COLO668 (cell line): ENCODE data around the gene KLHL30.
A peak's percentile ranks its signal among the peaks of the same experiment; 100 is the strongest.

ENCODE experiments used
- DNase-seq: peaks from one replicate; lab custom pipeline; 2025; ENCODE audit not compliant: unreplicated experiment; lab: John Stamatoyannopoulos, UW

KLHL30 gene

DNA sequence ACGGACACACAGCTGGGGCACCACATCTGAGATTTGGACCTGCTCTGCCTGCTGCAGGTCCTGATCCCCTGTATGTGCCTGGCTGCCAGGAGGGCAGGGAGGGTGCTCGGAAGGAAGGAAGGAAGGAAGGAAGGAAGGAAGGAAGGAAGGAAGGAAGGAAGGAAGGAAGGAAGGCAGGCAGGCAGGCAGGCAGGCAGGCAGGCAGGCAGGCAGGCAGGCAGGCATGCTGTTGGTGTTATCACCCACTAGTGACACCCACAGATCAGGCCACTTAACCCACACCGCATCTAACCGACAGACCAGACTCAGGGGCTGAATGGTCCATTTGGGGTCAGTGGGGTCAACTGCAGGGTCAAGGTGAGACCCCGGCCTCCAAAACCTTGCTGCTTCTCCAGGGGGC is 5.8 kb downstream of the KLHL30 start:
- no peak for DNase-seq

GRCh38 chr2:238145046-238145445 is 6.6 kb downstream of the KLHL30 start:
- DNase-seq, result no peak

GRCh38 chr2:238145851-238146250 is 7.4 kb downstream of the KLHL30 start:
- no peak for DNase-seq

- no peak for DNase-seq
Observed at GRCh38 chr2:238146884-238147544, 8.5 kb downstream of the KLHL30 start.

- no peak for DNase-seq
Observed at GRCh38 chr2:238148981-238149380, 10.5 kb downstream of the KLHL30 start.

- DNase-seq, result no peak
Observed at GRCh38 chr2:238149841-238150572, 11.5 kb downstream of the KLHL30 start.

GRCh38 chr2:238150686-238151085 is 12.2 kb downstream of the KLHL30 start:
- DNase-seq, result no peak

DNA sequence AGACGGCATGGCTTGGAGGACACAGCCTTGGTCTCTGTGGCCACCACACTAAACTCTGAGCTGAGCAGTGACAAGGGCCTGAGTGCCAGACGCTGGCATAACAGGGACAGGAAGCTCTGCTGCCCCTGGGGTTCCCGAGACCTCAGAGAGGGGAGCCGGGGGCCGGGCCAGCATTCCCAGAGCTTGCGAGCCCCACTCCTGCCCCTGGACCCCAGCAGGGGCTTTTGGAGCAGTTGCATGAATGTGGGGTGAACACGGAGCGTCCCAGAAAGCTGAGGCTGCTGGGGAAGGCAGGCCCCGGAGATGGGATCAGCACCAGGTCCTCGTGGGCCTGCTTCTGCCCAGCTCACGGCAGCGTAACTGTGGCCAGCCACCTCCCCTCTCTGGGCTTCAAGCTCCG is 12.7 kb downstream of the KLHL30 start:
- no peak for DNase-seq

DNA sequence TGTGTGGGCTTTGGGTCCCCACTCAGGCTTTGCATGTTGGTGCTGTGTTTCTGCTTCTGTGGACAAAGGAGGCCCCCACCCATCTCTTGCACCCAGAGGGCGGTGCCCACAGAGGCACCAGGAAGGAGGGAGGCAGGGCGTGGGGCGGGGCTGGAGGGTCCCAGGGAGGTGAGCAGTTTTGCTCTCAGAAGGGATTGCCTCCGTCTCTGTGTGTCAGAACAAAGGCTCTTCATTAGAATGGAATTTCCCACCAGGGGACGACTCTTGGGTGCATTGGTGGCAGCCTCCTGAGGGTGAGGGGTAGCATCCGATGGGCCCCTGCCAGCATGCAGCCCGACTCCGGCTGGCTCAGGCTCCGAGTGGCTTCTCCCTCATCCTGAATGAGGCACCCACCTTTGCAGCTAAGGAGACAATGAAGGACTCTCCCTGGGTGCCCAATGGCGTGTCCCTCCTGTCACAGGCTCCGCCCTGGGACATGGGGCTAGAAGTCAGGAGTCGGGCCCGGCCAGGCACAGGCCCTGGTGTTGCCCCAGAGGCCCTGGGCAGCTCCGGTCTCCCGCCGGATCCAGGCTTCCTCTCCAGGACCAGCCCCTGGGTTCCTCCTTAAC is 13.3 kb downstream of the KLHL30 start:
- DNase-seq, result no peak

DNA sequence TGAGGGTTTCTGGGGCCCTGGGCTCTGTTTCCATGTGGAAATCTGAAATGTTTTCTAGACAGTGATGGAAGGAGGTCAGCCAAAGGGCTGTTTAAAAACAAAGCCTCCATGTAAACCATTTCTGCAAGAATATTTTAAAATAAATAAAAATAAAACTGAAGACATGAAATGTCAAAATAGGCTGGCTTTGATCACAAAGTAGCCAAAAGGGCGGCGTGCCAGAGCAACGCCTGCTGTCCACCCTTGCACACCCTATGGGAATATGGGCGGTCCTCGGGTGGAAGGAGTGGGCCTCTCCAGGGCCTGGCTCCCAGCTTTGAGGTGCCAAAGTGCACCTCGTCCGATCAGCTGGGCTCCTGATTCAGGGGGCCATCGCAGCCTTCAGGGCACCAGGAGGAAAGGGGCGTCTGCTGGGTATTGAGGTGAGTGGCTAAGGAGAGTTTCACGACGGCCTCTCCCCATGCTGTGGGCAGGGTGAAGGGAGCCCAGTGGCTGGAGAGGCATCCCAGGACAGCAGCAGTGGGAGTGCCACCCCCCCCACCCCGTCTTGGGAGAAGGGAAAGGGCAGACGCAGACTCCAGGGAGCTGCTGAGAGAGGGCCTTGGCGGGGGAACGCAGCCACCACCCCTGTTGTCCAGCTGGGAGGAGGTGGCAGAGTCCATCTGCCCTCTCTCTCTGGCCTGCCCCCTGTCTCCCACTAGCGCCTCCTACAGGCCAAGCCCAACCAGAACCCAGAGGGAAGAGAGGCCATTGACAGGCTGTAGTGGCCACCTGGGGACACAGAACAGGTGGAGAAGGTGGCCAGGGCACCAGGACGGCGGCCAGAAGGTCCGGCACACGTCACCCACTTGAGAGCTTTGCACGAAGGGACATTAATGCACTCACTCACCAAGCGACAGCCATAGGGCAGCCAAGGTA is 14.6 kb downstream of the KLHL30 start:
- no peak for DNase-seq

- DNase-seq, result no peak
Observed at GRCh38 chr2:238154570-238154969, 16.1 kb downstream of the KLHL30 start.

- peak; percentile 35 for DNase-seq
Observed at GRCh38 chr2:238155051-238155760, 16.7 kb downstream of the KLHL30 start.

DNA sequence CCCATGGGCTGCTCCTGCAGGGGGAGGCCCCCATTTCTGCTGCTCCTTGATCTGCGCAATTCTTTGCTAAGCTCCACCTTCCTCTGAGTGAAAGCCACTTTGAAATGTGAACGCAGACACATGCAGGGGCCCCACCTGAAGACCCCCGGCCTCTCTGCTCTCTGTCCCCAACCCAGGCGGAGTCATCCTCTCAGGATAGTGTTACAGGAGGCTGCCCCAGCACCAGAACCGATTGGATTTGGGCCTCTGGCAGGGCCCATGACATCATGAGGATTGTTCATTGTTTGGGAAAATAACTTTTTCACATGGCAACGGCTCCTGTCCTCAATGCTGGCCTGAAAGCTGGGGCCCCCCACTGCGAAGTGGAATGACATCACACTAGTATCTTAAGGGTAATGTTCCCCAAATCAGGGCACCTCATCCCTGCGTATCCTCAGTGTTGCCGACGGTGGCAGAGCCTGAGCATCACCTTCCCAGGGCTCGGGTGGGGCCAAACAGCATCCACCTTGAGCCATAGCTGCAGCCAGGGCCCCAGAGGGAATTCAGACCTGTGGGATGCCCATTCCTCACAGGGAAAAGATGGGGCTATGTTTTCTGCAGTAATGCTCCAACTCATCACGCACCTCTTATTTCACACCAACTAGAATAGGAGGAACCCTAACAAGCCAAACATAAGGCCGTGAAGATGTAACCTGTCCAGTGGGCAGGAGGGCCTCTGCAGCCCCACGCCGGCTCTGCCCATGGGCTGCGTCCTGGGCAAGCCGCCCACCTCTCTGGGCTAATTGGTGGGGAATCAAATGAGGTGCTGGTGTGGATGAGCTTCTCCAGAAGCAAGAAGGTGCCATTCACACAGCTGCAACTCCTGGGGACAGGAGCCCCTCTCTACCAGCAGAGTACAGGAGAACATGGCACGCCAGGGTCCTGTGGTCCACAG is 17.6 kb downstream of the KLHL30 start:
- DNase-seq, result no peak

DNA sequence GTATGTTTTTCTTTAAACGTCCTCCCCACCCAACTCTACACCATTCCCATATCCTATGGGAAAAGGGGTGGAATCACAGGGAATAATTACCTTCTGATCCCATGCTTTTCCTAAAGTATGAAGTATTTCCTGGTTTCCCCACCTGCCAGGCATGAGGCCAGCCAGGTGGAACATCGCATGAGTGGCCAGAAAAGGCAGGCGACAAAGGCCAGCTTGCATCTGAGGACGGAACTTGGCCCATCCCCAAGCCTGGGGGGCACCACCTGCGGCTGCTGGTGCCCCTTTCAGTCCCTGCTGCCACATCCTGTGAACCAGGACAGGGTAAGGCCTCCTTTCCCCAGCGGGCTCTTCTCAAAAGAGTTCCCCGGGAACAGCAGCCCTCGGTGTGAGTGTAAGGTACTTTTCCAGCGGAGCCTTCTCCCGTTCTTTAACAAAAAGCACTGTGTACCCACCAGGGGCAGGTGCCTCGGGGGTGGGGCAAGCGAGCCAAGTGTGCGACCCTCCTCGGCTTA is 19.1 kb downstream of the KLHL30 start:
- DNase-seq, result peak; percentile 90

DNA sequence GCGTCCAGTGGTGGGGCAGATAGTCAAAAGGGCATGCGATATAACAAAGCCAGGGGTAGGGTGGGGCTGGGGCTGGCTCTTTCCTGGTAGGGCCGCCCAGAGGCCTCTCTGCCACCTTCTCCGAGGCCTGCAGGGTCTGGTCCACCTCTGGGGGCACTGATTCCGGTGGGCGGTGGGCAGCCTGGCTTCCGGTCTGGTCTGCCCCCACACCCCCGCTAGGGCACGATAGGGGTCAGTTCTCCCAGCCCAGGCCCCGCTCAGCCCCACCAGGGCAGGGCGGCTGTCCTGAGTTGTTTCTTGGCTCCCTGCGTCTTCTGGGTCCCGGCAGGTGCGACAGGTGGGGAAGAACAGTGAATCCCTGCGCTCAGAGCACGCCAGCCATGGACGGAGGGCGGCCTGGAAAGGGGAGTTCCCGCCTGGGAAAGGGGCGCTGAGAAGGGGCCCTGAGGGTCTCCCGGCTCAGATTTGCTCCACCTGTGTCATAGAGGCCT is 19.6 kb downstream of the KLHL30 start:
- DNase-seq, result peak; percentile 78

DNA sequence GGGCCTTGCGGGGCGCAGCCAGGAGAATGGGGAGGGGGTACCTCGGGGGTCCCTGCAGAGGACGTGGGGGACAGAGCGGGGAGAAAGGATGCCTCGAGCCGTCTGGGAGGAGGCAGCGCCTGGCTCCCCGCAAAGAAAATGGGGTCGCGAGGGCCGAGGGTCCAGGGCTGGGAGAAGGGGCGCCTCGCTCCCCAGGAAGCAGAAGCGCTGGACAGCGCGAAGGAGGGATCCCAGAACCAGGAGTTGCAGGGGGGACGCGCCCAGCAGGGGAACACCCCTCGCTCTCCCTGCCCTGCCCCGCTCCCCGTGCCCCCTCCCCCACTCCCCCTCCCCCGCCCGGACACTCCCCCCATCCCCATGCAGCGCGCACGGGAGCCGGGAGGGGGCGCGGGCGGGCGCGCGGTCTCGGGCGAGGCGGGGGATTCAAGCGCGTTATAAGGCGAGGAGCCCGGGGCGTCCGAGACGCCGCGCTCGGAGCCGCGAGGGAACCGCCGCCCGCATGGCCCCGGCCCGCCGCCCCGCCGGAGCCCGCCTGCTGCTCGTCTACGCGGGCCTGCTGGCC is 20.1 kb downstream of the KLHL30 start, which contains the start of gene ERFE:
Gene ERFE (plus strand): TSS at position 462 of the 562 bp plus-strand sequence. CDS start 38 bp downstream, at position 500.
- peak; percentile 83 for DNase-seq

- peak; percentile 60 for DNase-seq
Observed at GRCh38 chr2:238159071-238159539, 20.6 kb downstream of the KLHL30 start.

DNA sequence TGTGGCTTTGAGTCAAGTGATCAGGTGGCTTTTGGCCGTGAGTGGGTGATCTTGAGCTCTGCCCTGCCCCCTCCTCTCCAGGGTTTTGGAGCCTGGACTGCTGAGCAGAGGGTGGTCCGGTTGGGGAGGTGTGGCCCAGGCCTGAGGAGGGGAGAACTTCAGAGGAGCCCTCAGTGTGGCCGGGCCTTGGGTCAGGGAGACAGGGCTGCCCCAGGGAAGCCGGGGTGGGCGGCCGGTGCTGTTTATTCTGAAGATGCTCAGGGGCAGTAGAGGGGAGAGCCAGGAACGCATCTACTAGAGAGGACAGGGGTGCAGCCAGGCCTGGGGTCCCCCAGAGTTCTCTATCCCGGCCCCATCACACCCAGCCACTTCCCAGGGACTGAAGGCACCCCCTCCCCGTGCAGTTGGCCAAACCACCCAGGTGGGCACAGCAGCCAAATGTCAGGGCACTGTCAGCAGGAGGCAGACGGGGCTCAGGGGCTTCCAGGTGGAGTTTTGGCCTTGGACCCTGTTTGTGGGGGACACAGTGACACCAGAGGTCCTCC is 21.3 kb downstream of the KLHL30 start:
- no peak for DNase-seq
